ENCODE measurements around the gene GLI3. TPM values are rescaled to one million over a fixed set of nuclear protein-coding genes. Genes with fewer than 3 reads are reported as not detected.

Gene GLI3
- total RNA-seq, 2 experiments from 2014 or later = 0.28 to 0.36 TPM

DNA sequence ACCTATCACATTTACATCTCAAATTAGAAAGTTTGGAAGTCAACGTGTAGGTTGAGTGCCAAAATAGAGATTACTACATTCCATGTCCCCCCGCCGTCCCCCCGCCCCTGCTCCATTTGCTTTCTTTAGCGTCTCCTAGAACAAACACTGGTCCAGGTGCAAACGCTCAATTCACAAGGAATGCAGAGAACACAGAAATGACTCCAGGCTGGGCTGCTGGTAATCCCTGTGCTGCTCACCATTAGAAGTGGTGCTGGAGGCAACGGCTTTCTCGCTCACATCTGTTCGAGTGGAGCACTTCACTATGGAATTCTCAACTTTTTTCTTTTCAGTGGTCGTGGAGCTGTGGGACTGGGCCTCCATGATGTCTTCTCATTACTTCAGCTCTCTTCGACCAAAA, 14.1 kb downstream of the GLI3 start:
- H3K9me3 Mint-ChIP-seq = no peaks in the 10 kb centered on the region
- H3K36me3 ChIP-seq (ENCODE audit: insufficient read depth, low read length) = no peaks in the 10 kb centered on the region
- POLR2A ChIA-PET = no interaction called here
- H3K4me1 ChIP-seq (ENCODE audit: insufficient read depth, low read length) = peaks cover 3% of the 10 kb centered on the region
- peaks cover 13 to 22% of the 10 kb centered on the region in 2 experiments for H3K27me3 ChIP-seq (ENCODE audit: control insufficient read depth in 1 of 2, insufficient read depth in 2 of 2, low read length in 2 of 2)
- intact Hi-C loops (cut with DNase I, micrococcal nuclease) = no loop called here
- H3K9me3 ChIP-seq (ENCODE audit: control insufficient read depth in 1 of 2, insufficient read depth in 1 of 2, low read length in 2 of 2) = peaks cover 0 to 3% of the 10 kb centered on the region in 2 experiments
- TF ChIP-seq, protein P1, sequence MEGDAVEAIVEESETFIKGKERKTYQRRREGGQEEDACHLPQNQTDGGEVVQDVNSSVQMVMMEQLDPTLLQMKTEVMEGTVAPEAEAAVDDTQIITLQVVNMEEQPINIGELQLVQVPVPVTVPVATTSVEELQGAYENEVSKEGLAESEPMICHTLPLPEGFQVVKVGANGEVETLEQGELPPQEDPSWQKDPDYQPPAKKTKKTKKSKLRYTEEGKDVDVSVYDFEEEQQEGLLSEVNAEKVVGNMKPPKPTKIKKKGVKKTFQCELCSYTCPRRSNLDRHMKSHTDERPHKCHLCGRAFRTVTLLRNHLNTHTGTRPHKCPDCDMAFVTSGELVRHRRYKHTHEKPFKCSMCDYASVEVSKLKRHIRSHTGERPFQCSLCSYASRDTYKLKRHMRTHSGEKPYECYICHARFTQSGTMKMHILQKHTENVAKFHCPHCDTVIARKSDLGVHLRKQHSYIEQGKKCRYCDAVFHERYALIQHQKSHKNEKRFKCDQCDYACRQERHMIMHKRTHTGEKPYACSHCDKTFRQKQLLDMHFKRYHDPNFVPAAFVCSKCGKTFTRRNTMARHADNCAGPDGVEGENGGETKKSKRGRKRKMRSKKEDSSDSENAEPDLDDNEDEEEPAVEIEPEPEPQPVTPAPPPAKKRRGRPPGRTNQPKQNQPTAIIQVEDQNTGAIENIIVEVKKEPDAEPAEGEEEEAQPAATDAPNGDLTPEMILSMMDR (IDR thresholded peaks at IDR 0.05) = no peak
- H3K4me3 Mint-ChIP-seq = no peak overlapping the region
- peaks cover 8% of the 10 kb centered on the region for H3K4me1 Mint-ChIP-seq (ENCODE audit: low read depth)
- ATAC-seq (ENCODE audit: poor library complexity) (no peak), DNase-seq (no peak)
- H3K27me3 Mint-ChIP-seq = peaks cover 45% of the 10 kb centered on the region
- no peak overlapping the region for H3K27ac ChIP-seq (ENCODE audit: low read depth in 1 of 2, low read length in 2 of 2)
- CTCF ChIA-PET = no interaction called here
- H3K27ac Mint-ChIP-seq = no peak overlapping the region
- H3K4me3 ChIP-seq (ENCODE audit: low read length) = no peak overlapping the region
- no peaks in the 10 kb centered on the region for H3K36me3 Mint-ChIP-seq (ENCODE audit: low read depth)

DNA sequence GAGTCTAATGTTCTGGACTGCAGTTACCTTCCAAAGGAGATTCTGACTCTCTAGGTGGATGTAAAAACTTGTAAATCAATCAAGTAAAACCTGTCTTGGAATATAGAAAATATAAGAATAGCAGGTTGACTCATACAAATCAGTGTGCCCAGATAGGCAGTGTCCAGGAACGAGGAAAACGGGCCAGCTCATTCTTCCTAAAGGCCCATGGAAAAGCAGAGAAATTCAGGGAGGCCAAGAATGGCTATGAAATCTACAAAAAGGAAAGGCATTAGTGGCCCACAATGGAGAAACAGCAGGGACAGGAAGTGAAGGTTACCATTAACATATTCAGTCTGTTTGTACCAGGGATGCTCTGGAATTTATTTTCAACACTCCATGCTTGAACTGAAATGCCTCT, 14.9 kb downstream of the GLI3 start:
- H3K27ac ChIP-seq (ENCODE audit: low read depth in 1 of 2, low read length in 2 of 2) = no peak overlapping the region
- peaks cover 39% of the 10 kb centered on the region for H3K27me3 Mint-ChIP-seq
- no peak for ATAC-seq (ENCODE audit: poor library complexity)
- TF ChIP-seq, protein P1 (IDR thresholded peaks at IDR 0.05) = no peak
- H3K27ac Mint-ChIP-seq = no peak overlapping the region
- no peaks in the 10 kb centered on the region for H3K9me3 Mint-ChIP-seq
- no peaks in the 10 kb centered on the region for H3K36me3 Mint-ChIP-seq (ENCODE audit: low read depth)
- ChIA-PET POLR2A (no interaction called here), CTCF (no interaction called here)
- intact Hi-C loops (cut with DNase I, micrococcal nuclease) = no loop called here
- no peak overlapping the region for H3K4me3 ChIP-seq (ENCODE audit: low read length)
- no peaks in the 10 kb centered on the region for H3K36me3 ChIP-seq (ENCODE audit: insufficient read depth, low read length)
- peaks cover 9 to 15% of the 10 kb centered on the region in 2 experiments for H3K27me3 ChIP-seq (ENCODE audit: control insufficient read depth in 1 of 2, insufficient read depth in 2 of 2, low read length in 2 of 2)
- no peak for DNase-seq
- H3K4me1 ChIP-seq (ENCODE audit: insufficient read depth, low read length) = no peaks in the 10 kb centered on the region
- H3K9me3 ChIP-seq (ENCODE audit: control insufficient read depth in 1 of 2, insufficient read depth in 1 of 2, low read length in 2 of 2) = peaks cover 0 to 3% of the 10 kb centered on the region in 2 experiments
- H3K4me1 Mint-ChIP-seq (ENCODE audit: low read depth) = peaks cover 1% of the 10 kb centered on the region
- H3K4me3 Mint-ChIP-seq = no peak overlapping the region

DNA sequence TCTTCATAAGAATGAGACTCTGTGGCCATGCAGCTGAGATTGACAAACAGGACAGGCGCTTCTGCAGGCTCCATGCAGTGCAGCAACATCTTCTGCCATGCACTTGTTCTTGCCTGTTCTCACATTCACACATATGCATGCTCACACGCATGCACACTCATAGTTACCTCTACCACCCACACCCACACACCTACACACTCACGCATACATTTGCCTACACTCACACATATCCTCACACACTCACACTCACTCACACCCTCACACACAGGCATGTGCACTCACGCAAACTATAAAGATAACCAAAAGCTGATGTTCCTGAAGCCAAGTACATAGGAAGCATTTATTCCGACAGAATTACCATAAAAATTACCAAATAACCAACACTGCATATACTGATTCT, 15.7 kb downstream of the GLI3 start:
- no peak for ATAC-seq (ENCODE audit: poor library complexity)
- peaks cover 0 to 3% of the 10 kb centered on the region in 2 experiments for H3K9me3 ChIP-seq (ENCODE audit: control insufficient read depth in 1 of 2, insufficient read depth in 1 of 2, low read length in 2 of 2)
- Mint-ChIP-seq H3K27me3 (peaks cover 30% of the 10 kb centered on the region), H3K9me3 (no peaks in the 10 kb centered on the region), H3K4me1 (ENCODE audit: low read depth) (no peaks in the 10 kb centered on the region), H3K4me3 (no peak overlapping the region), H3K27ac (no peak overlapping the region), H3K36me3 (ENCODE audit: low read depth) (no peaks in the 10 kb centered on the region)
- ChIA-PET POLR2A (no interaction called here), CTCF (no interaction called here)
- TF ChIP-seq, protein P1 (IDR thresholded peaks at IDR 0.05) = no peak
- DNase-seq = no peak
- H3K27me3 ChIP-seq (ENCODE audit: control insufficient read depth in 1 of 2, insufficient read depth in 2 of 2, low read length in 2 of 2) = peaks cover 3 to 7% of the 10 kb centered on the region in 2 experiments
- no peaks in the 10 kb centered on the region for H3K4me1 ChIP-seq (ENCODE audit: insufficient read depth, low read length)
- intact Hi-C loops (cut with DNase I, micrococcal nuclease) = no loop called here
- H3K36me3 ChIP-seq (ENCODE audit: insufficient read depth, low read length) = no peaks in the 10 kb centered on the region
- H3K4me3 ChIP-seq (ENCODE audit: low read length) = no peak overlapping the region
- H3K27ac ChIP-seq (ENCODE audit: low read depth in 1 of 2, low read length in 2 of 2) = no peak overlapping the region
